GM15510 (cell line): ENCODE data around the gene ANGPT4.

ENCODE experiments used
- POLR2A ChIP-seq: IDR thresholded peaks from 3 replicates; pipeline ENCODE4 v1.6.1; 2011; ENCODE audit warnings: borderline replicate concordance; ENCODE audit not compliant: insufficient read length; ENCODE audit errors: extremely low read depth

ANGPT4 gene

DNA sequence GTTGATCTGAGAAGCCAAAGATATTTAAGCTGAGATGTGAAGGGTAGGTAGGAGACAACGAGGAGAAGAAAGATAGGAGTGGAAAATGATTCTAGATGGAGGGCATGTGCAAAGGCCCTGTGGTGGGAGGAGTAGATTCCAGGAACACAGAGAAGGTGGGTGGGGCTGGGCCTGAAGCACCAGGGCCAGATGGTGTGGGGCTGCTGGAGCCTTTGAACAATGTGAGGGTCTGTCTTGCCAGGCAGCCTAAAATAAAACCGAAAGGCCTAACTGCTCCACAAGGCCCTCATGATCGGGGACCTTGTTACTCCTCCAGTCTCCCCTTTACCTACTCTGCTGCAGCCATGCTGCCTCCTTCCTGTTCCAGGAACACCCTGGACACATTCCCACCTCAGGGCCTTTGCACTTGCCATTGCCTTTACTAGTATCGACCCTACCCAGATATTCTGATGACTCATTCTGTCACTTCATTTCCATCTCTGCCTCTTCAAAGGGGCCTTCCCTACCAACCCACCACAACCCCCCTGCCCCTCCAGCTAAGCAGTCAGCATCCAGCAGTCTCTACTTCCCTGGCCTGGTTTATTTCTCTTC, 62.6 kb downstream of the ANGPT4 start:
- TF ChIP-seq POLR2A: no peak

DNA sequence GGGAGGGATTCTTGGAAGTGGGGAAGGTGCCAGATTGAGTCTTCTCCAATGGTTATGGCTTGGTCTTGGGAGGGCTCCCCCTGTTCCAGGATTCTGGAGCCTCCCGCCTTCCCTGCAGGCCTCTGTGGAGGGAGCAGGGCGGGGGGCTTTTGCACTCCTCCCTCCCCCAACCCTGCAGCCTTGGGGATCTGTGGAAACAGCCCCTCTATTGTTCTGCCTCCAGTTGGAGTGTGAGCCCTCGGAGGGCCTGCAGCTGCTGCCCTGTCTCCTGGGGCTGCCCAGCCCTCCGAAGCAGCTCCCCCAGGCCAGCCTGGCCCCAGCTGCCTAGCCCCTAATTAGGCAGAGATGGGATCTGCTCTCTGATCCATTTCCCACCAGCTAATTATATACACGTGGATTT, 67.9 kb downstream of the ANGPT4 start:
- no peak for TF ChIP-seq POLR2A

DNA sequence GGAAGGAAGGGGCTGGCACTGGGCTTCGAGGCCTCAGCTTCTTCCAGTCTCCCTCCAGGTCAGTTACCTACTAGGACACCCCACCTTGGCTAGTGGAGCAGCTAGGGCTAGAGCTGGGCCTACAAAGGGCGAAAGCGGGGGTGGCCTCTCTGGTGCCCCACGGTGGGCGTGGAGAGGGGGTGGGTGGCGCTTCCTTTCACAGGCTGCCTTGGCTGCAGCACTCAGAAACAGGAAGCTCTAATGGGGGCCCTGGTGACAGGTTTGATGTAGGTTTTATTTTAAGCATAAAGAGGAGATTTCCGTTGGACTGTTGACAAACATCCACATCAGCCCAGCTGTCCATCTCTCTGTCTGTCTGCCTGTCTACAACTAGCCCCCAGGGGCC, 69.2 kb downstream of the ANGPT4 start:
- TF ChIP-seq POLR2A: peak; percentile 32

- TF ChIP-seq POLR2A: no peak
Measured at GRCh38 chr20:845941-846893, 69.9 kb downstream of the ANGPT4 start.

- no peak for TF ChIP-seq POLR2A
Measured at GRCh38 chr20:845226-845868, 70.8 kb downstream of the ANGPT4 start.

GRCh38 chr20:844473-845225, 71.5 kb downstream of the ANGPT4 start:
- no peak for TF ChIP-seq POLR2A

- TF ChIP-seq POLR2A: no peak
Measured at GRCh38 chr20:843912-844311, 72.2 kb downstream of the ANGPT4 start.

- TF ChIP-seq POLR2A: no peak
Measured at GRCh38 chr20:842547-842940, 73.6 kb downstream of the ANGPT4 start.

DNA sequence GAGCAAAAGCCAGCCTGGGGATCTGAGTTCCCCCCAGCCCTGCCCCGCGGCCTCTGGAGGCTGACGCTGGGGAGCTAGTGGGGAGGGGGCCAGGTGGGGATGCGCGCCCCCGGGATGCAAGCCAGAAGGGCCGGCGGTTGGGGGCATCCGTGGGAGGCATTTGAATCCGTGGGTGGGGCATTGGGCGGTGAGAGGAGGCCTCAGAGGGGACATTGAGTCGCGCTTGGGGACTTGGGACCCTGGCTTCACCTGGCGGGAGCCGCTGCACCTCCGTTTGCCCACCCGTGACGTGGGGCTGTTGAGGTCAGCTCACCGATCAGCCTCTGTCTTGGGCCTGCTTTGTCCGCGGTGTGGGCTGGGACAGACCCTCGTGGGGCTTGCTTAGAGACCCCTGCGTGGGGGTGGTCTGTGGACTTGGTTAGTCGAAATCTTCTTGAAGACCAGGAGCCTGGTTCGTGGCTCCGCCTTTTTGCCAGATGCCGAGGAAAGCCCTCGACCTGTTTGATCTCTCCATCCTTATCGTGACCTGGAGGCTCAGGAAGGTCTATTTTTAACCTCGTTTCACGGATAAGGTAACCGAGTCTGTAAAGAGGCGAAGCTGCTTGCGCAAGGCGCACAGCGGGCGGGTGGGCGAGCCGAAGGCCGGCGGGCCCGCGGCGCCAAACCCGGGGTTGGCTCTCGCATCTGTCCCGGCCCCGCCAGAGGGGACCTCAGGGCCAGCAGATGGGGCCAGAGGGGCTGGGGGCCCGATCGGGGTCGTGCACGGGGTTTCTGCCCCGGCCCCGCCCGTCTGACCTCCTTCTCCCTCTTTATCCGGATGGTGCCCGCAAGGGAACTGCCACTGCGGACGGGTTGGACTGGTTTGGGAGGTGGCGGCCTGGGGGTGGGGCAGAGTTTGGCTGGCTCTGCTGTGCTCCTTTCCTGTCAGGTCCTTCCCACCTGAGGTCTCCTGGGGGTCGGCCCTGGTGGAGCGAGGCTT, 74.3 kb downstream of the ANGPT4 start:
- TF ChIP-seq POLR2A: no peak

GRCh38 chr20:840858-841567, 75.1 kb downstream of the ANGPT4 start:
- no peak for TF ChIP-seq POLR2A

GRCh38 chr20:840503-840857, 75.7 kb downstream of the ANGPT4 start:
- TF ChIP-seq POLR2A: no peak

DNA sequence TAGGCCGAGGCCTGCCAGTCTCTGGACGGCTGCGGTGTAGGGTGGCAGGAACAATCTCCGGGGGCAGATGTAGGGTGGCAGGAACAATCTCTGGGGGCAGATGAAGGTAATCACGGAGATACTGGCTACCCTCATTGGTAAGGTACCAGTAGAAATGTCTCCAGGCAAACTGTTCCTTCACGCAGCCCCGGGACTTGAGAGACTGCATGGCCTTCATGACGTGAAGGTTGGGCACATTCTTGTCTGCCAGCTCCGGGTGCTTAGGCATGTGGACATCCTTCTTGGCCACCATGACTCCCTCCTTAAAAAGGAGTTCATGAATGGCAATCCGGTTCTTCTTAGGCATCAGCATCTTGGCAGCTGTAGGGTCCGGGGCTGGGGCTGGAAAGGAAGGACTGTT, 76.5 kb downstream of the ANGPT4 start:
- TF ChIP-seq POLR2A: no peak

DNA sequence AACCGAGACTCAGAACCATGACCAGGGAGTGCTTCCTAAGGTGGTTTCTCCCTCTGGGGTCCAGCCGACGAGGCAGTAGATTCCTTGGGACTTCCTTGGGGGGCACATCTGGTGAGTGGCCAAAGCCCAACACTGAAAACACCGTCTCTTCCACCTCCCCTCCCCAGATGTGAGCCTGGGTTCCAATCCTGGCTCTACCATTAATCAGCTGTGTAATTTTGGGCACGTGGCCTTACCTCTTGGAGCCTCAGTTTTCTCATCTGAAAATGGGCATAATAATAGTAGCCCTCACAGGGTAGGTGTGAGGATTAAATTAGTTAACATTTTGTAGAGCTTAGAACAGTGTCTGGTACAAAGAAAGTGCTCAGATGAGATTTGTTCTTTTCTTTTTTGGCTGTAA, 77.1 kb downstream of the ANGPT4 start:
- no peak for TF ChIP-seq POLR2A
